PFSK-1 (cell line): ENCODE results near the gene AQP1.

Experiments
- POLR2AphosphoS5 ChIP-seq: IDR thresholded peaks from 2 replicates; pipeline ENCODE4 v1.6.1; 2012; ENCODE audit warnings: low read depth, mild to moderate bottlenecking, control low read depth, low read length, moderate library complexity
- SIN3A ChIP-seq: IDR thresholded peaks from 2 replicates; pipeline ENCODE4 v1.6.1; 2012; ENCODE audit warnings: mild to moderate bottlenecking, low read length, moderate library complexity, borderline replicate concordance; ENCODE audit not compliant: insufficient read depth
- TAF1 ChIP-seq: IDR thresholded peaks from 2 replicates; pipeline ENCODE4 v1.6.1; 2012; ENCODE audit warnings: low read length, control low read depth, borderline replicate concordance; ENCODE audit not compliant: insufficient read depth

- TF ChIP-seq SIN3A: no peak
- no peak for TF ChIP-seq TAF1
- TF ChIP-seq POLR2AphosphoS5: no peak
These were observed 5.6 kb upstream of the AQP1 start for GRCh38 chr7:30906014-30906413.
